Omental fat pad (tissue), 4 donors: ENCODE results near the gene FOXP1. TPM values are rescaled to one million over a fixed set of nuclear protein-coding genes. Genes with fewer than 3 reads are reported as not detected.

Experiments
- ATAC-seq: fragments of 150-250 bp; one replicate; pipeline ENCODE4 v1.9.1; 2016; ENCODE audit warnings: mild to moderate bottlenecking, moderate library complexity; ENCODE audit not compliant: low FRiP score
- DNase-seq: peaks from one replicate; pipeline ENCODE4 v3.0.0-alpha.2; 2019; ENCODE audit warnings: low spot score
- CTCF ChIP-seq, 3 donors: fragments of 450-650 bp; IDR thresholded peaks; one replicate each; pipeline ENCODE4 v1.5.1; 2016 to 2017; ENCODE audit warnings: antibody characterized with exemption in 3 of 3, mild to moderate bottlenecking in 3 of 3, moderate library complexity in 2 of 3
- total RNA-seq, 4 donors: library from RNA; depleted of rRNA; stranded (reverse); fragments of >200 nt; gene quantifications; one replicate each; pipeline ENCODE4 v1.1.0, GENCODE V29; 2016

Gene FOXP1
- total RNA-seq, 4 donors from 2014 or later = 72.4 to 128 (median 76.7) TPM

DNA sequence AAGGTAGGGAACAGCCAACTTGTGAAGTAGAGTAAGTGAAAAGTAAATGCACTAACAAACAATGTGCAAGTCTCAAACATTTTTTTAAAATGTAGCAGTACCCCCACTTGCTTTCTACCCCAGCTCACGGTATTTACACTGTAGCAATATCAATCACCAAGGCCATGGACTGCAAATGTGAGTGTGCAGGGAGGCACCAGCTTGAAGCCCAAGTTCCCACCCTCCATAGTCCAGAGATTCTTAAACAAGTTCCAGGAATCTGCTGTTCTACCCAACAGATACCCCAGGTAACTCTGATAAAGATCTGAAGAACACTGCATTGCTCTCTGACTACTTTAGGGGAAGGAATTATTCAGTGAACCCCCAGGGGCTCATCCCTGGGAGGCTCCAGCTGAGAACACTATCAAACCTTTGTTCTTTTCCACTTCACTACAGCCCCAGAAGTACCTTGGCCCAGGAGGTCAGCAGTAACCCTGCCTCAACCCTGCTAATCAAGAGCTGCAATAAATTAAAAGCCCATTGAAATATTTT lies 86.1 kb downstream of the FOXP1 start:
- no peak for ATAC-seq

GRCh38 chr3:71495708-71496472 lies 87.6 kb downstream of the FOXP1 start:
- ATAC-seq = peak; percentile 79
- TF ChIP-seq CTCF (IDR thresholded peaks at IDR 0.05) = no peak
- DNase-seq = no peak

More for the DNA sequence above, 86.1 kb downstream of the FOXP1 start:
- no peak for DNase-seq
- no peak for TF ChIP-seq CTCF (IDR thresholded peaks at IDR 0.05)

DNA sequence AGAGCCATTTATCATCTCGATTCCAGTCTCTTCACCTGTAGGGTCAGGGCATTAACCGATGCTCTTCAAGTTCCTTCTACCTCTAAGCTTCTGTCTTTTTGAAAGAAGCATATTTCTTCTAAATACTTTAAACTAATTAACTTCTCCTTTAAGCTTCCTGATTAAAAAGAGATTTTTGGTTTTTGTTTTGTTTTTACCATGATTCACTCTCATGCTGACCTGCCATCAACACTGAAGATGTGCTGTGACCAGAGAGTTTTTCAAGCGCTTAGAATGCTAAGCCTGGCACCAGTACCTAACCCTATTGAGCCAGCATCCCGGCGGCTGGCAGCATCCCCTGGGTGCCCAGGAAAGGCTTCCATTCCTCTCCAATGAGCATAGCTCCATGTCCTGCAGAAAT lies 89.3 kb downstream of the FOXP1 start:
- no peak for DNase-seq
- no peak for TF ChIP-seq CTCF (IDR thresholded peaks at IDR 0.05)
- no peak for ATAC-seq

- no peak for TF ChIP-seq CTCF (IDR thresholded peaks at IDR 0.05)
- ATAC-seq (no peak), DNase-seq (no peak)
These were observed 90.4 kb downstream of the FOXP1 start for GRCh38 chr3:71492974-71493771.

GRCh38 chr3:71492566-71492965 lies 91.0 kb downstream of the FOXP1 start:
- TF ChIP-seq CTCF (IDR thresholded peaks at IDR 0.05) = no peak
- ATAC-seq = no peak

GRCh38 chr3:71491154-71491752 lies 92.3 kb downstream of the FOXP1 start:
- ATAC-seq = no peak
- no peak for TF ChIP-seq CTCF (IDR thresholded peaks at IDR 0.05)
- DNase-seq = no peak

More at GRCh38 chr3:71492566-71492965, 91.0 kb downstream of the FOXP1 start:
- DNase-seq = no peak
